Measurements from ENCODE around the gene GNPAT.

Gene GNPAT

GRCh38 chr1:231272880-231273279 is 31.9 kb downstream of the GNPAT start:
- Histone ChIP-seq H3K27ac (ENCODE audit: low read depth, low read length) (no peak overlapping the region), H3K9ac (ENCODE audit: low read length) (no peak overlapping the region)

GRCh38 chr1:231274119-231274825 is 33.3 kb downstream of the GNPAT start:
- Histone ChIP-seq H3K9ac (ENCODE audit: low read length) (no peak overlapping the region), H3K4me1 (ENCODE audit: control insufficient read depth, insufficient read depth, low read length) (no peaks in the 10 kb centered on the region), H3K27me3 (ENCODE audit: control insufficient read depth, insufficient read depth, low read length) (no peaks in the 10 kb centered on the region), H3K36me3 (ENCODE audit: control insufficient read depth, insufficient read depth, low read length) (peaks cover 19% of the 10 kb centered on the region), H3K27ac (ENCODE audit: low read depth, low read length) (no peak overlapping the region), H3K4me3 (ENCODE audit: low read length) (no peak overlapping the region)

More at GRCh38 chr1:231272880-231273279, 31.9 kb downstream of the GNPAT start:
- no peaks in the 10 kb centered on the region for H3K27me3 ChIP-seq (ENCODE audit: control insufficient read depth, insufficient read depth, low read length)
- no peaks in the 10 kb centered on the region for H3K4me1 ChIP-seq (ENCODE audit: control insufficient read depth, insufficient read depth, low read length)
- no peak overlapping the region for H3K4me3 ChIP-seq (ENCODE audit: low read length)
- peaks cover 19% of the 10 kb centered on the region for H3K36me3 ChIP-seq (ENCODE audit: control insufficient read depth, insufficient read depth, low read length)

GRCh38 chr1:231278100-231278790 is 37.2 kb downstream of the GNPAT start:
- H3K4me3 ChIP-seq (ENCODE audit: low read length): no peak overlapping the region
- peaks cover 16% of the 10 kb centered on the region for H3K36me3 ChIP-seq (ENCODE audit: control insufficient read depth, insufficient read depth, low read length)
- no peak overlapping the region for H3K27ac ChIP-seq (ENCODE audit: low read depth, low read length)
- H3K27me3 ChIP-seq (ENCODE audit: control insufficient read depth, insufficient read depth, low read length): no peaks in the 10 kb centered on the region
- no peaks in the 10 kb centered on the region for H3K4me1 ChIP-seq (ENCODE audit: control insufficient read depth, insufficient read depth, low read length)
- no peak overlapping the region for H3K9ac ChIP-seq (ENCODE audit: low read length)

- H3K4me1 ChIP-seq (ENCODE audit: control insufficient read depth, insufficient read depth, low read length): no peaks in the 10 kb centered on the region
- H3K27me3 ChIP-seq (ENCODE audit: control insufficient read depth, insufficient read depth, low read length): no peaks in the 10 kb centered on the region
- no peak overlapping the region for H3K27ac ChIP-seq (ENCODE audit: low read depth, low read length)
- H3K36me3 ChIP-seq (ENCODE audit: control insufficient read depth, insufficient read depth, low read length): peaks cover 14% of the 10 kb centered on the region
- no peak overlapping the region for H3K4me3 ChIP-seq (ENCODE audit: low read length)
- no peak overlapping the region for H3K9ac ChIP-seq (ENCODE audit: low read length)
Observed at GRCh38 chr1:231279081-231279480, 38.1 kb downstream of the GNPAT start.

- Histone ChIP-seq H3K27ac (ENCODE audit: low read depth, low read length) (no peak overlapping the region), H3K4me1 (ENCODE audit: control insufficient read depth, insufficient read depth, low read length) (no peaks in the 10 kb centered on the region), H3K36me3 (ENCODE audit: control insufficient read depth, insufficient read depth, low read length) (peaks cover 8% of the 10 kb centered on the region), H3K9ac (ENCODE audit: low read length) (no peak overlapping the region), H3K27me3 (ENCODE audit: control insufficient read depth, insufficient read depth, low read length) (no peaks in the 10 kb centered on the region), H3K4me3 (ENCODE audit: low read length) (no peak overlapping the region)
Observed at GRCh38 chr1:231279683-231280082, 38.7 kb downstream of the GNPAT start.

GRCh38 chr1:231284441-231284840 is 43.4 kb downstream of the GNPAT start:
- H3K27me3 ChIP-seq (ENCODE audit: control insufficient read depth, insufficient read depth, low read length): no peaks in the 10 kb centered on the region
- H3K4me1 ChIP-seq (ENCODE audit: control insufficient read depth, insufficient read depth, low read length): no peaks in the 10 kb centered on the region
- H3K27ac ChIP-seq (ENCODE audit: low read depth, low read length): no peak overlapping the region
- no peaks in the 10 kb centered on the region for H3K36me3 ChIP-seq (ENCODE audit: control insufficient read depth, insufficient read depth, low read length)
- no peak overlapping the region for H3K4me3 ChIP-seq (ENCODE audit: low read length)
- no peak overlapping the region for H3K9ac ChIP-seq (ENCODE audit: low read length)

GRCh38 chr1:231286603-231287002 is 45.6 kb downstream of the GNPAT start:
- no peak overlapping the region for H3K4me3 ChIP-seq (ENCODE audit: low read length)

GRCh38 chr1:231295938-231296337 is 54.9 kb downstream of the GNPAT start:
- no peaks in the 10 kb centered on the region for H3K27me3 ChIP-seq (ENCODE audit: control insufficient read depth, insufficient read depth, low read length)
- no peaks in the 10 kb centered on the region for H3K36me3 ChIP-seq (ENCODE audit: control insufficient read depth, insufficient read depth, low read length)
- H3K4me1 ChIP-seq (ENCODE audit: control insufficient read depth, insufficient read depth, low read length): no peaks in the 10 kb centered on the region
- no peak overlapping the region for H3K27ac ChIP-seq (ENCODE audit: low read depth, low read length)
- H3K9ac ChIP-seq (ENCODE audit: low read length): no peak overlapping the region
- no peak overlapping the region for H3K4me3 ChIP-seq (ENCODE audit: low read length)

More at GRCh38 chr1:231286603-231287002, 45.6 kb downstream of the GNPAT start:
- no peaks in the 10 kb centered on the region for H3K4me1 ChIP-seq (ENCODE audit: control insufficient read depth, insufficient read depth, low read length)
- no peak overlapping the region for H3K27ac ChIP-seq (ENCODE audit: low read depth, low read length)
- no peaks in the 10 kb centered on the region for H3K36me3 ChIP-seq (ENCODE audit: control insufficient read depth, insufficient read depth, low read length)
- no peaks in the 10 kb centered on the region for H3K27me3 ChIP-seq (ENCODE audit: control insufficient read depth, insufficient read depth, low read length)
- H3K9ac ChIP-seq (ENCODE audit: low read length): no peak overlapping the region

GRCh38 chr1:231301990-231302389 is 61.0 kb downstream of the GNPAT start:
- Histone ChIP-seq H3K9ac (ENCODE audit: low read length) (no peak overlapping the region), H3K4me3 (ENCODE audit: low read length) (no peak overlapping the region), H3K27me3 (ENCODE audit: control insufficient read depth, insufficient read depth, low read length) (no peaks in the 10 kb centered on the region), H3K36me3 (ENCODE audit: control insufficient read depth, insufficient read depth, low read length) (no peaks in the 10 kb centered on the region), H3K4me1 (ENCODE audit: control insufficient read depth, insufficient read depth, low read length) (no peaks in the 10 kb centered on the region), H3K27ac (ENCODE audit: low read depth, low read length) (no peak overlapping the region)

- Histone ChIP-seq H3K4me1 (ENCODE audit: control insufficient read depth, insufficient read depth, low read length) (no peaks in the 10 kb centered on the region), H3K36me3 (ENCODE audit: control insufficient read depth, insufficient read depth, low read length) (no peaks in the 10 kb centered on the region), H3K27me3 (ENCODE audit: control insufficient read depth, insufficient read depth, low read length) (no peaks in the 10 kb centered on the region), H3K27ac (ENCODE audit: low read depth, low read length) (no peak overlapping the region), H3K4me3 (ENCODE audit: low read length) (no peak overlapping the region), H3K9ac (ENCODE audit: low read length) (no peak overlapping the region)
Observed at GRCh38 chr1:231310391-231310934, 69.5 kb downstream of the GNPAT start.

- no peak overlapping the region for H3K27ac ChIP-seq (ENCODE audit: low read depth, low read length)
- H3K9ac ChIP-seq (ENCODE audit: low read length): no peak overlapping the region
- H3K4me1 ChIP-seq (ENCODE audit: control insufficient read depth, insufficient read depth, low read length): no peaks in the 10 kb centered on the region
- H3K36me3 ChIP-seq (ENCODE audit: control insufficient read depth, insufficient read depth, low read length): no peaks in the 10 kb centered on the region
- no peak overlapping the region for H3K4me3 ChIP-seq (ENCODE audit: low read length)
- H3K27me3 ChIP-seq (ENCODE audit: control insufficient read depth, insufficient read depth, low read length): no peaks in the 10 kb centered on the region
Observed at GRCh38 chr1:231311720-231312431, 70.9 kb downstream of the GNPAT start.

- H3K4me3 ChIP-seq (ENCODE audit: low read length): no peak overlapping the region
- H3K9ac ChIP-seq (ENCODE audit: low read length): no peak overlapping the region
- H3K27me3 ChIP-seq (ENCODE audit: control insufficient read depth, insufficient read depth, low read length): no peaks in the 10 kb centered on the region
Observed at GRCh38 chr1:231312432-231312788, 71.4 kb downstream of the GNPAT start.

More at GRCh38 chr1:231312432-231312788, 71.4 kb downstream of the GNPAT start:
- Histone ChIP-seq H3K27ac (ENCODE audit: low read depth, low read length) (no peak overlapping the region), H3K4me1 (ENCODE audit: control insufficient read depth, insufficient read depth, low read length) (no peaks in the 10 kb centered on the region), H3K36me3 (ENCODE audit: control insufficient read depth, insufficient read depth, low read length) (no peaks in the 10 kb centered on the region)

Measured in rectal smooth muscle tissue (tissue), 1 donor.